CD1c-positive myeloid dendritic cell (primary cell): ENCODE results near the gene RPH3AL.
"Not testable (repeated sequence)": the region's sequence is repeated elsewhere in the genome, so short reads cannot be mapped to it uniquely, and the experiment has no call there.

ENCODE experiments used
- DNase-seq: peaks from one replicate; pipeline ENCODE4 v3.0.0-alpha.2; 2016; ENCODE audit errors: extremely low spot score

The RPH3AL gene

GRCh38 chr17:260944-261343 lies 91.7 kb downstream of the RPH3AL start:
- DNase-seq: no peak

- DNase-seq: no peak
These were observed 92.4 kb downstream of the RPH3AL start for GRCh38 chr17:260031-260791.

- no peak for DNase-seq
These were observed 93.1 kb downstream of the RPH3AL start for GRCh38 chr17:259341-259976.

GRCh38 chr17:258906-259305 lies 93.7 kb downstream of the RPH3AL start:
- no peak for DNase-seq

- peak; percentile 32 for DNase-seq
These were observed 94.4 kb downstream of the RPH3AL start for GRCh38 chr17:258045-258734.

- DNase-seq: no peak
These were observed 99.3 kb downstream of the RPH3AL start for GRCh38 chr17:253091-253846.

GRCh38 chr17:252456-252855 lies 100.2 kb downstream of the RPH3AL start:
- no peak for DNase-seq

- DNase-seq: no peak
These were observed 101.1 kb downstream of the RPH3AL start for GRCh38 chr17:251531-251930.

GRCh38 chr17:250487-251300 lies 101.9 kb downstream of the RPH3AL start:
- DNase-seq: no peak

GRCh38 chr17:249236-249993 lies 103.2 kb downstream of the RPH3AL start:
- DNase-seq: no peak

- no peak for DNase-seq
These were observed 104.0 kb downstream of the RPH3AL start for GRCh38 chr17:248337-249235.

- no peak for DNase-seq
These were observed 104.8 kb downstream of the RPH3AL start for GRCh38 chr17:247767-248166.

- DNase-seq: no peak
These were observed 105.7 kb downstream of the RPH3AL start for GRCh38 chr17:246851-247421.

- no peak for DNase-seq
These were observed 106.4 kb downstream of the RPH3AL start for GRCh38 chr17:246226-246625.

GRCh38 chr17:245611-246010 lies 107.0 kb downstream of the RPH3AL start:
- no peak for DNase-seq

- no peak for DNase-seq
These were observed 107.6 kb downstream of the RPH3AL start for GRCh38 chr17:245020-245419.

GRCh38 chr17:243924-244323 lies 108.7 kb downstream of the RPH3AL start:
- not testable (repeated sequence) for DNase-seq

GRCh38 chr17:238964-239259 lies 113.7 kb downstream of the RPH3AL start:
- no peak for DNase-seq
